ENCODE measurements around the gene BRD1. TPM values are rescaled to one million over a fixed set of nuclear protein-coding genes. Genes with fewer than 3 reads are reported as not detected.
"Not testable (repeated sequence)": the region's sequence is repeated elsewhere in the genome, so short reads cannot be mapped to it uniquely, and the experiment has no call there.

Gene BRD1
- total RNA-seq, 2 donors from 2014 or later: 32.1 to 61.5 TPM

DNA sequence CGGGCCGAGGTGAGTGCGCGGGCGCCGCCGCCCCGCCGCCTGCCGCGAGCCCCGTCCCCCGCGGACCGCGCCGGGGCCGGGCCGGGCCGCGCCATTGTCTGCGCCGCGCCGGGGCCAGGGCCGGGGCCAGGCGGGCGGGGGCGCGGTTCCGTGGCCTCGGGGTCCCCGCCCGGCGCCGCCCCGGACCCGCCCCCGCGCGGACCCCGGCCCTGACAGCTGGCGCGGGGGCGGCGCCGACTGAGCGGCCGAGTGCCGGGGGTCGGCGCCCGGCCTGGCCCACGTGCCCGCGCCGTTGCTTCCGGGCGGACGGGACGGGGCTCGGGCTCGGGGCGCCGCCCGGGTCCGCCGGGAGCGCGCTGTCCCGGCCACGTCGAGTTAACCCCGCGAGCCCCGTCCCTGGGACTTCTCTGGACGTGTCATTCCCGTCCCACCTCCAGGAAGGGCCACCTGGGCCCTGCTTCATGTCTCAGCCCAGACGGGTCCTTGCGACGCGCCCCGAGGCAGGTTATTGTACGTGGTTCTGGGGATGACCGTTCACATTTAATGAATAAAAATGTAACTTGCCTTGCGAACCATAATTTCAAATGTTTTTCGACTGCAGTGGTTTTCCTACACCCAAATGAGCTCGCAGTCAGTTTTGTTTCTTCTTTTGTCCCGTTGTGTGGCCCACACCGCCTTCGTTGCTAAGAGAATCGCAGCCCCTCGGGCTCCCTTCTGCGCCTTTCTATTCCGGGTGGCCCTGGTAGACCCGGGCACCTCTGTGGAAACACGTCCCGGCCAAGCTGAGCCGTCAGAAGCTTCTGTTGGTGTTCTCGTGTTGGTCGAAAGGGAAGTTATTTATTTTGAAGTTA is 26.5 kb upstream of the BRD1 start:
- H3K4me1 ChIP-seq (ENCODE audit: control insufficient read depth in 1 of 2, low read depth in 2 of 2): peaks cover 7 to 32% of the 10 kb centered on the region in 2 donors
- H3K9me3 ChIP-seq: no peaks in the 10 kb centered on the region
- no peak for DNase-seq (ENCODE audit: low spot score)
- H3K36me3 ChIP-seq: no peaks in the 10 kb centered on the region
- no peak for ATAC-seq (ENCODE audit: insufficient number of reproducible peaks, low FRiP score, low read depth)
- H3K27me3 ChIP-seq (replicated peaks; ENCODE audit: insufficient read depth): no peaks in the 10 kb centered on the region
- TF ChIP-seq, protein P1, sequence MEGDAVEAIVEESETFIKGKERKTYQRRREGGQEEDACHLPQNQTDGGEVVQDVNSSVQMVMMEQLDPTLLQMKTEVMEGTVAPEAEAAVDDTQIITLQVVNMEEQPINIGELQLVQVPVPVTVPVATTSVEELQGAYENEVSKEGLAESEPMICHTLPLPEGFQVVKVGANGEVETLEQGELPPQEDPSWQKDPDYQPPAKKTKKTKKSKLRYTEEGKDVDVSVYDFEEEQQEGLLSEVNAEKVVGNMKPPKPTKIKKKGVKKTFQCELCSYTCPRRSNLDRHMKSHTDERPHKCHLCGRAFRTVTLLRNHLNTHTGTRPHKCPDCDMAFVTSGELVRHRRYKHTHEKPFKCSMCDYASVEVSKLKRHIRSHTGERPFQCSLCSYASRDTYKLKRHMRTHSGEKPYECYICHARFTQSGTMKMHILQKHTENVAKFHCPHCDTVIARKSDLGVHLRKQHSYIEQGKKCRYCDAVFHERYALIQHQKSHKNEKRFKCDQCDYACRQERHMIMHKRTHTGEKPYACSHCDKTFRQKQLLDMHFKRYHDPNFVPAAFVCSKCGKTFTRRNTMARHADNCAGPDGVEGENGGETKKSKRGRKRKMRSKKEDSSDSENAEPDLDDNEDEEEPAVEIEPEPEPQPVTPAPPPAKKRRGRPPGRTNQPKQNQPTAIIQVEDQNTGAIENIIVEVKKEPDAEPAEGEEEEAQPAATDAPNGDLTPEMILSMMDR (IDR thresholded peaks at IDR 0.05): no peak
- peak overlapping the region in 1 of 2 donors; percentile 56 for H3K27ac ChIP-seq
- H3K4me3 ChIP-seq: peak overlapping the region; percentile 87

DNA sequence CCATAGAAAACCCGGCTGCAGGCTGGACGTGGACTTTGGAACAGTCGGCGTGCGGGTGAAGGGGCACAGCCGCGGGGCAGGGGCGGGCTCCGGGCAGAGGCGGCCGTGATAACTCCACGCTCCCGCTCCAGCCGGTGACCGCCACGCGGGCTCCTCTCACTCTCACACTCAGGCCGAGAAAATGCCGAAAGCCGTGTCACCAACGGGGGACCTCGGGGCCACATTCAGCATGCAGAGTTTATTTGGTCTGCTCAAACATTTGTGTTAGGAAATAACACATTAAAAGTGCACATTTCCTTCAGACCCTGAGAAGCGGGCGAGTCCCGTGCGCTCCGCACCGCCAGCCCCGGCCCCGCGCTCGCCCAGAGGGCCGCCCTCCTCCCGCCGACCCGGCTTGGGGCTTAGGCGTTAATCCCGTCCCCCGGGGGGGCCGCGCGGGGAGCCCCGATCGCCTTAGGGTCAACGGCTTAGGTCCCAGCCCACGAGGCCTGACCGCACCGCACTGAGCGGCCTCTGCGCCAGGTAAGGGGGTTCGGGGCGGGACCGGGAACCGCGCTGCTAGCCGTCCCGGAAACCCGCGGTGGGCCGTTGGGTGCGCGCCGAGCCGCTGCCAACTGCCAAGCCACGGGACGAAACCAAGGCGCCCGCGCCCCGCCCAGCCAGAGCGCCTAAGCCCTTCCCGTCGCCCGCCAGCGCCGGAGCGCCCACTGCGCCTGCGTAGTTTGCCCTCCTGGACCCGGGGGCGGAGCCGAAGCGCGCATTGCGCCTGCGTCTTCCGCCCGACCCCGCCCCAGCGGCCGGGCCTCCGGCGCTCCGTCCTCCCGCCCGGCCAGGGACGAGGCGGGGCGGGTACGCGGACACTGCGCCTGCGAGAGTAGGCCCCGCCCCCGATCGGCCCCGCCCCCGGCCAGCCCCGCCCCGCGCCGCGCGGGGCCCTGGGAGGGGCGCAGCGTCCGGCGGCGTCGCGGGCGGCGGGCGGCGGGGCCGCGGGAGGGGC is 25.5 kb upstream of the BRD1 start, which contains the start of gene ZBED4:
Gene ZBED4, plus strand, starts transcription at position 947 of the 997 bp plus-strand sequence. CDS start 29,819 bp downstream, outside the sequence.
- H3K36me3 ChIP-seq: no peaks in the 10 kb centered on the region
- H3K4me1 ChIP-seq (ENCODE audit: control insufficient read depth in 1 of 2, low read depth in 2 of 2): peaks cover 17 to 42% of the 10 kb centered on the region in 2 donors

DNA sequence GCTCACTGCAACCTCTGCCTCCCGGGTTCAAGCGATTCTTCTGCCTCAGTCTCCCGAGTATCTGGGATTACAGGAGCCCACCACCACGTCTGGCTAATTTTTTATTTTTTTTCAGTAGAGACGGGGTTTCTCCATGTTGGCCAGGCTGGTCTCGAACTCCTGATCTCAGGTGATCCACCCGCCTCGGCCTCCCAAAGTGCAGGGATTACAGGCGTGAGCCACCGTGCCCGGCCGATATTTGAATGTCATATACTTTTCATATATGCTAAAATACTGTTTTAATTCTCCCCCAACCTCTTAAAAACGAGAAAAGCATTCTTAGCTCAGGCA is 24.9 kb upstream of the BRD1 start:
- peak overlapping the region; percentile 87 to 94 for H3K27ac ChIP-seq
- not testable (repeated sequence) for DNase-seq (ENCODE audit: low spot score); H3K27me3 ChIP-seq (replicated peaks; ENCODE audit: insufficient read depth); ATAC-seq (ENCODE audit: insufficient number of reproducible peaks, low FRiP score, low read depth); H3K36me3 ChIP-seq; H3K9me3 ChIP-seq
- peak overlapping the region; percentile 88 for H3K4me3 ChIP-seq
- H3K4me1 ChIP-seq (ENCODE audit: control insufficient read depth in 1 of 2, low read depth in 2 of 2): peaks cover 17 to 46% of the 10 kb centered on the region in 2 donors

More for the DNA sequence above, 25.5 kb upstream of the BRD1 start, which contains the start of gene ZBED4:
- ATAC-seq (ENCODE audit: insufficient number of reproducible peaks, low FRiP score, low read depth) (peak; percentile 87), DNase-seq (ENCODE audit: low spot score) (peak; percentile 81)
- no peaks in the 10 kb centered on the region for H3K27me3 ChIP-seq (replicated peaks; ENCODE audit: insufficient read depth)
- no peaks in the 10 kb centered on the region for H3K9me3 ChIP-seq
- peak within 1 kb of the TSS; percentile 87 to 94 for H3K27ac ChIP-seq
- TF ChIP-seq, protein P1 (IDR thresholded peaks at IDR 0.05): no peak
- H3K4me3 ChIP-seq: peak within 1 kb of the TSS; percentile 88

DNA sequence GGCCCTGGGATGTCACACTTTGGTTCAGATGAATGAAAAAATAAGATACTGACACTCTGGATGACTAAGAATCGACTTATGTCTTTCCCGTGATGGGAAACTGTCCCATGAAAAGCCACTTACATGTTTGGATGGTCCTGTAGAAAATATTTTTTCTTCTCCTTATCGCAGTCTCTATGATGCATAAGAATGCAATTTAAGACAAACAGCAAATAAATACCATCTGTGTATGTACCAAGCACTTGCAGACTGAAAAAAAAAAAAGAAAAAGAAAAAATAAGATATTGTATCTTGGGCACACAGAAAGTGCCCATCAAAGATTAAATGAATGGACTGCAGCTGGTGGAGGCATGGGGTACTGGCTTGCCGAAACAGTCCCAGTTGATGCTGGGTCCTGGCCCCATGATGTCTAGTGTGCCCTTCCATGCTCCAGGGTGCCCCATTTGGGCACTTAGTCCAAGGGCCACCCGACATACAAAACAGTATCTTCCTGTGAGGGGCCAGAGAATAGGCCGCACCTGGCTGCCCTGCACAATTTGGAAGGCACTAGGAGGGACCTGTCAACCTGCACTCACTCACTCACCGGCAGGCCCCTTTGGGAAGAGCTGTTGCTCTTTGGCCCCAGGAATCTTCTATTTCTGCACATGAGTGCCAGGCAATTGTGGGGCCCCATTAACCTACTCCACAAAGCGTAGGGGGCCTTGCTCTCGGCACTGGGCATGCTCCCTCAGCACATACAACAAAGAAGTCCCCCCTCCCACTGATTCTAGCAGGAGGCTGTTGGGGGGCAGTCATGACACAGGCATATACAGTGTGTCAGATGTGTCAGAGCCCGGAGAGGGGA is 23.5 kb upstream of the BRD1 start:
- H3K36me3 ChIP-seq: no peaks in the 10 kb centered on the region
- no peak overlapping the region for H3K4me3 ChIP-seq
- peaks cover 17 to 46% of the 10 kb centered on the region in 2 donors for H3K4me1 ChIP-seq (ENCODE audit: control insufficient read depth in 1 of 2, low read depth in 2 of 2)
- H3K9me3 ChIP-seq: no peaks in the 10 kb centered on the region
- no peak overlapping the region for H3K27ac ChIP-seq
- DNase-seq (ENCODE audit: low spot score): no peak
- no peaks in the 10 kb centered on the region for H3K27me3 ChIP-seq (replicated peaks; ENCODE audit: insufficient read depth)
- TF ChIP-seq, protein P1 (IDR thresholded peaks at IDR 0.05): no peak
- no peak for ATAC-seq (ENCODE audit: insufficient number of reproducible peaks, low FRiP score, low read depth)
